GM18505 (cell line): ENCODE measurements around the gene OSMR.

Source experiments
- ATAC-seq: cut with Tn5 transposase; IDR thresholded peaks from one replicate; pipeline ENCODE4 v1.9.1; 2021; ENCODE audit not compliant: unreplicated experiment
- POLR2A ChIP-seq: IDR thresholded peaks from 4 replicates; pipeline ENCODE4 v1.6.1; 2011; ENCODE audit warnings: borderline replicate concordance; ENCODE audit not compliant: insufficient read depth, insufficient read length; ENCODE audit errors: extremely low read depth

The OSMR gene

GRCh38 chr5:38845526-38846378, at the start of gene OSMR:
Gene OSMR, plus strand, starts transcription at chr5:38846012. Its CDS starts 23,033 bp downstream, at chr5:38869045.
- no peak for TF ChIP-seq POLR2A
- ATAC-seq = no peak

GRCh38 chr5:38796742-38797108, 49.1 kb upstream of the OSMR start:
- no peak for ATAC-seq

GRCh38 chr5:38797838-38798237, 48.0 kb upstream of the OSMR start:
- ATAC-seq = no peak
- no peak for TF ChIP-seq POLR2A

More at GRCh38 chr5:38796742-38797108, 49.1 kb upstream of the OSMR start:
- no peak for TF ChIP-seq POLR2A

GRCh38 chr5:38799556-38800377, 46.0 kb upstream of the OSMR start:
- TF ChIP-seq POLR2A = no peak
- ATAC-seq = no peak

- ATAC-seq = no peak
- TF ChIP-seq POLR2A = no peak
Measured at GRCh38 chr5:38800515-38800914, 45.3 kb upstream of the OSMR start.

- no peak for TF ChIP-seq POLR2A
- ATAC-seq = no peak
Measured at GRCh38 chr5:38802125-38802524, 43.7 kb upstream of the OSMR start.

GRCh38 chr5:38803246-38803645, 42.6 kb upstream of the OSMR start:
- no peak for TF ChIP-seq POLR2A

GRCh38 chr5:38806775-38807258, 39.0 kb upstream of the OSMR start:
- TF ChIP-seq POLR2A = no peak
- ATAC-seq = no peak

More at GRCh38 chr5:38803246-38803645, 42.6 kb upstream of the OSMR start:
- no peak for ATAC-seq

GRCh38 chr5:38807570-38808483, 38.0 kb upstream of the OSMR start:
- no peak for ATAC-seq
- no peak for TF ChIP-seq POLR2A

- no peak for TF ChIP-seq POLR2A
Measured at GRCh38 chr5:38808666-38809343, 37.0 kb upstream of the OSMR start.

GRCh38 chr5:38809388-38810359, 36.1 kb upstream of the OSMR start:
- no peak for ATAC-seq
- no peak for TF ChIP-seq POLR2A

More at GRCh38 chr5:38808666-38809343, 37.0 kb upstream of the OSMR start:
- no peak for ATAC-seq

- no peak for TF ChIP-seq POLR2A
Measured at GRCh38 chr5:38814879-38815278, 30.9 kb upstream of the OSMR start.

More at GRCh38 chr5:38814879-38815278, 30.9 kb upstream of the OSMR start:
- ATAC-seq = no peak
